ENCODE results near the gene DDX60.
"Not testable (repeated sequence)": the region's sequence is repeated elsewhere in the genome, so short reads cannot be mapped to it uniquely, and the experiment has no call there.

The DDX60 gene

DNA sequence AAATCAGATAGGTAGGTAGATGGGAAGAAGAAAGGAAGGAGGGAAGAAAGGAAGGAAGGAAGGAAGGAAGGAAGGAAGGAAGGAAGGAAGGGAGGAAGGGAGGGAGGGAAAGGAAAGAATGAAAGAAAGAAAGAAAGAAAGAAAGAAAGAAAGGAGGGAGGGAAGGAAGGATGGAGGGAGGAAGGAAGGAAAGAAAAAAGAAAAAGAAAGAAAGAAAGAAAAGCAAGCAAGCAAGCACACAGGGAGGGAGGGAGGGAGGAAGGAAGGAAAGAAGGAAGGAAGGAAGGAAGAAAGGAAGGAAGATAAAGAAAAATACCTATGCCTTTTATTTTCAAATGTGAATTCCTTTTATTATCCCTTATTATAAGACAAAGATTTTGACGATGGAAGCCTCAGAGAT lies 32.7 kb downstream of the DDX60 start:
- DNase-seq: not testable (repeated sequence)

DNA sequence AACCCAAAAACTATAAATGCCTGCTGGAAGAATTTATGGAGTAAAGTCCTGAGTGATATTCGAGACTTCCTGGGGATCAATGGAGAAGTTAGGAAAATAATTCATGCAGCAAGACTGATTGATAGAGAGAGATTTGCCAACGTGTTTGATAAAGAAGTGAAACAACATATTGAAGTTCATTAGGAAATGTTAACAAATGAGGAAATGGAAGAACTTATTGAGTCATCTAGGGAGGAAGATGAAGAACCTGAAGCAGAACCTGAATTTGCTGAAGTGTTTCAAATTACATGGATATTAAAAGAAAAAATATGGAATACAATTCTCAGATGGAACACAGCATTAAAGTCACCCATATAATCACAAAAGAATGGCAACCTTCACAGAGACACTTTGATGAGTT lies 39.0 kb downstream of the DDX60 start:
- DNase-seq: no peak

DNA sequence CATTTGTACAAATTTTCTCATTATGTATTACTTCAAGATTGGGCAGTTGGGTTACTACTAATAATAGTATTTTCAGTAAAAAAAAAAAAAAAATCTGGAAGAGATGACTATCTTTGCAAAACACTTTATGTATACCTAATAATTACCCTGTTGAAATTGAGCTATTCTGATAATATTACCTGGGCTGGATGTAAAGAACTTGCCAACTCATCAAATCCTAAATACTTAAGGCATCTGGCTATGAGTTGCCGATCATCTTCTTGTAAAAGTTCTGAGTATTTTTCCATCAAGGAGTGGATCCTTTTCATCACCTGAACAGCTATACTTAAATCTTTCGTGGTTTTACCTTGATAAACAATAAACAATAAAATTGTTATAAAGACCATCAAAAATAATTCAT lies 42.7 kb downstream of the DDX60 start:
- no peak for DNase-seq

DNA sequence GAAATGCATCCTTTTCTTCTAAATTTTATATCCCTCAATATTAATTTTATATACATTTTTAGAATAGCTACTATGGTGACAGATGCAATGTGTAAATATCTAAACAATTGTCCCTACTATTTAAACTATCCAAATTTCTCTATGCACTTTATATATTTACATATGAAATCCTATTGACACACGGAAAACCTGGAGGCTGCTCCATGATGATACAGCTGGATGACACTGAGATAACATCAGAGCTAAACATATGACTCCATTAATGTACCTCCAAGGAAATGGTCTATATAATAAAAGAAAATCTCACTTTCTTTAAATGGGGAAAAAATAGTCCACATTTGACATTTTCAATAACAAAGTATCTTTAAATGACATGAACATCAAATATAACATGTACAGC lies 43.7 kb downstream of the DDX60 start:
- no peak for DNase-seq

DNA sequence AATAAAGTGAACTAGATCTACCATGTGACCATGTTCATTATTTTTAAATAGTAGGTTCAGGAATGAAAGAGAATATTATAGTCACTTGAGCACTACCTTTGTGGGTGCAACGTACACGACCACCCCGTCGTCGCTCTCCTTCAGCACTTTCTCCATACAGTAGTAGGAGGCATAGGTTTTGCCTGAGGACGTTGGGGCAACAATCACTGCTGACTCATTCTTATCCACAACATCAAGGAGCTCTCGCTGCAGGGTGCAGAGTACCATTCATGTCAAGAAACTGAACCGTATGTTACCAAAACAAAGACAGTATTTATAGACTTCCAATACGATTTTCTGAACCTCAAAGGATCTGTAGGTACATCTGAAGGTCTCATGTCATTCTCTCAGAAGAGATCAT lies 44.7 kb downstream of the DDX60 start:
- DNase-seq: no peak

DNA sequence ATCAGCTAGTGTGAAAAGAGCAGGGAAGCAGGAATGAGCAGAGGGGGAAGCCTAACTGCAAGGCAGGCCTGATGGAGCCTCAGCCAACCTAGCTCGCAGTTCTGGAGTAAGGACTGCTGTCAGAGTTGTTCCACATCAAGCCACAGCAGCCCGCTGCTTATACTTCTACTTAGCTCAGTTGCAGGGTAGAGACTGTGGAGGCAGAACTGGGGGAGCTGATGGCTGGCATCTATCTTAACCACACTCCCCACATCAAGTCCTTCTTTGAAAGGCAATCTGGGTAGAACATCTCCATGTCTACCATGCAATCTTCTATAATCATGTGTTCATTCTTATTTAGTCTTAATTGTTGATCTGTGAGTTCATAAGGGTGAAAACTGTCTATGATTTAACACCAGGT lies 46.1 kb downstream of the DDX60 start:
- DNase-seq: no peak

DNA sequence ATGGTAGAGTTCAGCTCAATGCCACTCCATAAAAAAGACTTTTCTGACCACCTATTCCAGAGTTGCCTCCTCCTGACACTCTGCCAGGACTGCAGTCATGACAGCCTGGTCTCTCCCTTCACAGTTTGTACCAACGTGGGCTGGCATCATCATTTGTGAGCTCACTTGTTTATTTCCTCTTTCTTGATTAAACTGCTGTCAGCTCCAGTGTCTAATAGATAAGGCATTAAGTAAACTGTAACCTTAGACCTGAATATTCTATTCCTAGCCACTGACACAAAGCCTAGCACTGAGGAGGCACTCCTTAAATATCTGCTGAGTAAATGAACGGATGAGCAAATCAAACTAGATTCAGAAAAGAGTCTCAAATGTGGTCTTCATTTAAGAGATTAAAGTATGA lies 48.7 kb downstream of the DDX60 start:
- no peak for DNase-seq

DNA sequence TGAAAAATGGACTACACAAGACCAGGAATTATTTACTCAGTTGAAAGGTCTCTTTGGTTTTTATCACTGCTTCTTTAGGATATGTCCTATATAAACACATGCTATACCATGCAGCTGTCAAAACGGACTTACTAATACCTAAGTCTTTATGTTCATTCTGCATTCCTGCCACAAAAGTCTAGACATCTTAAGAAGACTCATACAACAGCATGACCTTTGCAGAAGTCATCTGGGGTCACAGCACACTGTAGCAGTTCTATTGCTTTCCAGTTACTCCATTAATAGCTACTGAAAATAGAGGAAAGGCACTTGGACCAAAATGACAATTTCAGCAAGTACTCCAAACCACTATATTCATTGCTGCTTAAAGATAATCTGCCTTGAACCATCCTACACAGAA lies 53.2 kb downstream of the DDX60 start:
- DNase-seq: no peak

DNA sequence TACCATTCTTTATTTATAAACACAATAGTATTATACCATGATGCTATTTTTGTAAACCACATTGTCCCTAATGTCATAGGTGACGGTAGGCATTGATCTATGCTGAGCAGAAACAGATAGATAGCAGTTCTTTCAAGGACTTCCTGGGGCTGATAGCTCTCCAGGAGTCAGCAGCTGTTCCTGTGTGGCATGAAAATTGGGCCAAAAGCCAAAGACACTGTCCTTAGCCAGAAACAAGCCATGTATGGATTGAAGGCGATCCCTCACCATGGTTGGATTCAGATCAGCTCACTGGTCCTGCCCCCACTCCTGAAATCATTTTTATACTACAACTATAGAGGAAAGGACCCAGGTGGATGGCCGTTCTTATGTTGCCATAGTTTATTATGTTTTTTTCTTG lies 53.6 kb downstream of the DDX60 start:
- no peak for DNase-seq

DNA sequence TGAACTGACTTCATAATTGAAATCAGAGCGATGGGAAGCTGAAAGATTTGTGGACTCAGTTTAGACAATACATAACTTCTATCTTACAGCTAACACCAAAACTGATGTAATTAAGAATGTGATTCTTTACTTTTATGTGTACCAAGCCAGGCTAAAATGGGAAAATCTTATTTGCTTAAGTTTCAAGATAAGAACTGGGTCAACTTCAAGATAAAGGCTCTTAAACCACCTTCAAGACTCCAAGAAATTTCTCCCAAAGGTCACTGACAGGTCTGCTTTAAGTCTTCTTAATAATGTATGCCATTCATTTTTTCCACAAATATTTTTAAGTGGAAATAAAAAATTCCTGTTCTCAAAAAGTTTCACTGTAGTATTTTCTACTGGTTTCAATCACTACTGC lies 55.5 kb downstream of the DDX60 start:
- no peak for DNase-seq

DNA sequence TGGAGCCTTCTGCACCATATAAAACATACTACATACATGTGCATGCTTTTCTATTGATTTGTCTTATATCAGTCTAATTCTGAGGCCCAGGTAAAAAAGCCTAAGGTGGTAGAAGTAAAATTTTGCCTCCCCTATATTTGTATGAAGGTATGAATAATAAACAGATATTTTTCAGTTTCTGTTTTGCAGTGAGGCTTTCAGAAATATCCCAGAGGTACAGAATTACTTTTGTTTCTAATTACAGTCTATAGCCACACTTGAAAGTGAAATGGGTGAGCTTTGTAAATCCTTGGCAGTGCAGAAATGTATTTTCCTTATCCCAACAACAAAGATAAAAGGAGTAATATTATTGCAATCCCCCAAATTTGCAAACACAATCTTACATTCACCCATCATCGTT lies 59.5 kb downstream of the DDX60 start:
- no peak for DNase-seq

DNA sequence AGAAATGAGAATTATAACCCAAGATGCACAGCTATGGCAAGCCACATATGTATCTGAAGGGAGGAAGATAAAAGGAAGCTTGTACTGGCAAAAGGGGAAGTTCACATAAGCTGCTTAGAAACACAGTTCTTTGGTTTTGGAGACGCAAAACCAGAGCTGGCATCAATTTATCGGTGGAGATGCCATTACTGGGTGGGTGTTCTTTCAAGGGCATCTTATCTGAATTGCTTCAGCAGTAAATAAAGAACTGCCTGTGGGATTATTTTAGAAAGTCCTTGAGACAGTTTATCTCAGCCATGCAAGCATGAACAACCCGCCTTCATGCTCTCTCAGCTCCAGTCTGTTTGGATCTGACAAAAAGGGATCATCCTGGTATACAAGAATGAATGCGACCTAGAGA lies 60.8 kb downstream of the DDX60 start:
- no peak for DNase-seq

DNA sequence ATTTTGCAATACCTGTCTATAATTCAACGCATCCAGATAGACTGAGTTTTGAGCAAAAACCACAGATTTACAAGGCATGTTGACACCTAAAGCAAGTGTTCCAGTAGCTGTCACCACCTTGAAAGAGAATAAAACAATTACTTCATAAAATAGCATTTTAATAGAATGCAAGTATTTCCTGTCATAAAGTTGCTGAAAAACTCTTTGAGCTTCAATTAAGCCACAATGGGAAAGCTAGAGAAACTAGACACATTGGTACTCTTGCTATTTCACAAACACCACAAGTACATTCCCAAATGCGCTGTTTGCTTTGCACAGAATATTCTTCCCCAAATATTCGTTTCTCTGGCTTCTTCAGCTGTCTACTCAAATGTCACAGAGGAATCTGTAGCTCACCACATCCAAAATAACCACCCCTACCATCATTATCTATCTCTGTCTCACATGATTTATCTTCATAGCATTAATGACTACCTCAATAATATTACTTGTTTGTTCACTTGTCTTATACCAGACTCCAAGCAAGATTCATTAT lies 70.3 kb downstream of the DDX60 start:
- DNase-seq: no peak

DNA sequence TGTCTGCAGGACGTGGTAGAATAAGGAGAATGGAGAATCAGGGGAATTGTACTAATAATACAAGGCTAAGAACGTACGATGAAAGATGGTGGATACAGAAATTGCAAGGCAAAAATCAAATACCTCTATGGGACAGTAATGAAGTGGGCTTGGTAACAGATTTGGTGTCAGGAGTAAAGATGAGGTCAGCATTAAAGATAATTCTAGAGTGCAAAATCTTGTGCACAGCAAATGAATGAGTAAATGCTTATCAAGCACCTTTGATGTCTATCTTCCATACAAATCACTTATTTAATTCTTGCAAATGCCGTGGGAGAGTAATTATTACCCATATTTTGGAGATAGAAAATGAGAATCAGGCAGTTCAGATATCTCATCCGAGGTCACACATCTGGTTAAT lies 70.9 kb downstream of the DDX60 start:
- no peak for DNase-seq

DNA sequence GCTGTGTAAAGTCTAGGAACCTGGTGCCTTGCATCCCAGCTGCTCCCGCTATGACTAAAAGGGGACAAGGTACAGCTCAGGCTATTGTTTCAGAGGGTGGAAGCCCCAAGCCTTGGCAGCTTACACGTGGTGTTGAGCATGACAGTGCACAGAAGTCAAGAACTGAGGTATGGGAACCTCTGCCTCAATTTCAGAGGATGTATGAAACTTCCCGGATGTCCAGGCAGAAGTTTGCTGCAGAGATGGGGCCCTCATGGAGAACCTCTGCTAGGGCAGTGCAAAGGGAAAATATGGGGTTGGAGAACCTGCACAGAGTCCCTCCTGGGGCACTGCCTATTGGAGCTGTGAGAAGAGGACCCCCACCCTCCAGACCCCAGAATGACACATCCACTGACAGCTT lies 76.6 kb downstream of the DDX60 start:
- no peak for DNase-seq

DNA sequence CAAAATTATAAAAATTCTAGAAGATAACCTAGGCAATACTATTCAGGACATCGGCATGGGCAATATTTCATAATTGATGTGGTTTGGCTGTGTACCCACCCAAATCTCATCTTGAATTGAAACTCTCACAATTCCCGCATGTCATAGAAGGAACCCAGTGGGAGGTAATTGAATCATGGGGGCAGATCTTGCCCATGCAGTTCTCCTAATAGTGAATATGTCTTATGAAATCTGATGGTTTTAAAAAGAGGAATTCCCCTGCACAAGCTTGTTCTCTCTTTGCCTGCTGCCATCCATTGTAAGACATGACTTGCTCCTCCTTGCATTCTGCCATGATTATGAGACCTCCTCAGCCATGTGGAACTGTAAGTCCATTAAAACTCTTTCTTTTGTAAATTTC lies 77.7 kb downstream of the DDX60 start:
- no peak for DNase-seq

DNA sequence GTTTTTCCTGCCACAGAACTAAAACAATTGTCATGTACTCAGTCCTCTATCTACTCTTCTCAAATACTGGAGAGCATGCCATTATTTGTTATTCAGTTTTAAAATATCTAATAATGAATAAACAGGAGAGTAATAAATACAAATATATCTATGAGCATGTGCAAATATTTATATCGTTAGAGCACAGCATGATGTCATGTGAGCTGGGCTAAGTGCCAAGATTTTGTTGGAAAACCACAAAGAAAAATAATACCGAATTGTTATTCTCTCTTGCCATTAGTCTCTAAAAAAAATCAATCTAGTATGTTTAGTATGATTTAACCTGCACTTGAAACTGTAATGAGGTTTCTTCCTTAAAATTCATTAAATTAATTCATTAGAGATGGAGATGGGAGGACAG lies 97.3 kb downstream of the DDX60 start:
- DNase-seq: no peak

DNA sequence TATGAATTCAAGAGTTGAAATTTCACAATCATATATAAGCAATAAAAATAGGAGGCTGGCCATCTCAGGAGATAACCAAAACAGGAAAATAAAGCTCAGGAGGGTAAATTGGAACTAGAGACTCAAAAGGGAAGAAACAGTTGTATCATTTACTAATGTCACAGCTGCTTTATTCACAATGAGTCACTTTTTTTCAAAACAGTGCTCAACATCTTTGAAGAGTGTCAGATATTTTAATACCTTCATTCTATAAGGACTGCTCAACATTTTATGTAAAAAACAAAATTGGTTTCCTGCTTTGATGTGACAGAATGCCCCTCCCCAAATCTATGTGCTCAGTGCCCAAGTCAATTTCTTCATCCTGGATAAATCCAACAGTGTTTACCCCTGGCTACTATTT lies 97.7 kb downstream of the DDX60 start:
- no peak for DNase-seq

DNA sequence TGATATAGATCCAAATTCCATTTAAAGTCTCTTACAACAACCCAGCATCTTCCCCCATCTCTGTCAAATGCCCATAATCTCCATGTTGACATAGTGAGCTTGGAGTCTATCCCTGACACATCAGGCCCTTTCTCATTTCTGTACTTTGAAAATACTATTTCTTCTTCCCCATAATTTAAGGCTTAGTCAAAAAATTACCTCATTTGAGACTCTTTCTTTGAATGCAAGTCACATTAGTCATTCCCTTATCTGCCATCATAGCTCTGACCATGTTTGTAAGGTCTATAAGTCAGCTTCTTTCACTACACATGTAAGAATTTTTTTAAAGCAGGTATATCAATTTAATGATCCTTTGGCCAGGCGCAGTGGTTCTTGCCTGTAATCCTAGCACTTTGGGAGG lies 99.9 kb downstream of the DDX60 start:
- no peak for DNase-seq

DNA sequence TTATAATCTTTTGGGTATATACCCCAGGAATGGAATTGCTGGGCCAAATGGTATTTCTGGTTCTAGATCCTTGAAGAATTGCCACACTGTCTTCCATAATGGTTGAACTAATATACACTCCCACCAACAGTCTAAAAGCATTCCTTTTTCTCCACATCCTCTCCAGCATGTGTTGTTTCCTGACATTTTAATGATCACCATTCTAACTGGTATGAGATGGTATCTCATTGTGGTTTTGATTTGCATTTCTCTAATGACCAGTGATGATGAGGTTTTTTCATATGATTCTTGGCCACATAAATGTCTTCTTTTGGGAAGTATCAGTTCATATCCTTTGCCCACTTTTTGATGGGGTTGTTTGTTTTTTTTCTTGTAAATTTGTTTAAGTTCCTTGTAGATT lies 105.0 kb downstream of the DDX60 start:
- not testable (repeated sequence) for DNase-seq

DNA sequence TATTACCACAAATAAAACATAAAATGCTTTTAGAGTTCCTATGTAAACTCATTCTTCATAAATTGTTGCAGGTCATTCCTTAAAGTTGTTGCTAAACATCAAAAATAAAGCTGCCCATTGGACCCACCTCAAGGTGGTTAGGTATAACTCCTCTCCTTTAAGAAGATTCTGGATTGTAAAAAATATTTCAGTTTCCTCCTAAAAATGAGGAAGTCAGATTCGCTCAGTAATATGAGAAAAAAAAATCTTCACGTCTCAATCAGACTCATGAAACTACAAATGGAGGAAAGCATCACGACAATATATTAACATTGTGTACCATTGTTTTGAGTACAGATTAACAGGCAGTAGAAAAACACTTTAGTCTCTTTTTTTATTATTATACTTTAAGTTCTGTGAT lies 105.9 kb downstream of the DDX60 start:
- no peak for DNase-seq

DNA sequence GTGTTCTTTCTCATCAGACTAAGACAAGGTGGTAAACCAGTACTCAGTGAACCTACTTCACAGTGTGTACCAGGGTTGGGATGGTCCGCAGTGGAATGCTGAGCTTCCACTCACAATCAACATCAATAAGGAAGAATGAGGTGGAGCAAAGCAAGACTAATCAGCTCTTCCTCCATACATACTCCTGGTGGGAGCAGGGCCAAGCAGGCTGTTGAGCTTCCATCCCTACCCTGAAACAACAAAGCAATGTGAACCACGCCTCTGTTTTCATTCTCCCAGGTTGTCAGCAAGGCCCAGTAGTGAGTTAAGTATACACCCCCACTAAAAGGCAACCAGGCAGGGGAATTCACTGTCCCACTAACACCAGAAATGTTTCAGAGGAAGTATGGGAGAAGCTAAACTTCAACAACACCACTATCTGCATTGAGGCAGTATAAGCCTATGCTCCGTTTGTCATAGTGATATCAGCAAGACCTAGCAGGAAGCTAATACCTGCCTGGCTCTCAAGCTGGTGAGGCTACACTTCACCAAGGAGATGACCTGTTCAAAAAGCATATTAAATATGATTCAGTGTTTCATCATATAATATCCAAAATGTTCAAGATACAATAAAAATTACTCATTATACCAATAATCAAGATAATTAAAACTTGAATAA lies 109.5 kb downstream of the DDX60 start:
- no peak for DNase-seq

DNA sequence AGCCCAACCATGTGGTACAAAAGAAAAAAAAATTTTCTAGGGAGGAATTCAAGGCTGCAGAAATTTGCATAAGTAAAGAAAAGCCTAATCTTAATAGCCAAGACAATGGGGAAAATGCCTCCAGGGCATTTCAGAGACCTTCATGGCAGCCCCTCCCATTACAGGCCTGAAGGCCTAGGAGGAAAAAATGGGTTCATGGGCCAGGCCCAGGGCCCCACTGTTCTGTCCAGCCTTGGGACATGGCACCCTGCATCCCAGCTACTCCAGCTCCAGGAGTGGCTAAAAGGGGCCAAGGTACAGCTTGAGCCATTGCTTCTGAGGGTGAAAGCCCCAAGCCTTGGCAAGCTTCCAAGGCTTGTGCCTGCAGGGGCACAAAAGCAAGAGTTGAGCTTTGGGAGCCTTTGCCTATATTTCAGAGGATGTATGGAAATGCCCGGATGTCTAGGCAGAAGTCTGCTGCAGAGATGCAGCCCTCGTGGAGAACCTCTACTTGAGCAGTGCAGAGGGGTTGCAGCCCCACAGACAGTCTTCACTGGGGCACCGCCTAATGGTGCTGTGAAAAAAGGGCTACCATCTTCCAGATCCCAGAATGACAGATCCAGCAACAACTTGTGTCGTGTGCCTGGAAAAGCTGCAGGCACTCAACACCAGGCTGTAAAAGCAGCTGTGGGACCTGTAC lies 115.2 kb downstream of the DDX60 start:
- no peak for DNase-seq

DNA sequence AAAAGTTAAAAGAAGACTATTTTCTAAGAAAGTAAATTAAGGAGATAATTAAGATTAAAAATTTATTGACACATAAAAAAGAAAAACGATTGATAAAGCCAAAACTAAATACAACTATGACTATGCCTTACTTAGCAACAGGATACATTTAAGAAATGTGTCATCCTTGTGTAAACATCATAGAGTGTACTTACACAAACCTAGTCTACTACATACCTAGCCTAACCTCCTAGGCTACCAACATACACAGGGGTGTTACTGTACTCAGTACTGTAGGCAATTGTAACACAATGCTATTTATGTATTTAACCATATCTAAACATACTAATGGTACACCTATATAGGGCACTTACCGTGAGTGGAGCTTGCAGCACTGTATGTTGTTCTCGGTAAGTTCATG lies 117.9 kb downstream of the DDX60 start:
- DNase-seq: no peak
